Measurements from ENCODE around the gene NOL6. TPM values are rescaled to one million over a fixed set of nuclear protein-coding genes. Genes with fewer than 3 reads are reported as not detected.

The NOL6 gene
- total RNA-seq, 4 donors from 2014 or later = 13.0 to 32.3 (median 27.0) TPM

GRCh38 chr9:33464045-33464636 lies 9.6 kb downstream of the NOL6 start:
- H3K4me1 ChIP-seq = no peaks in the 10 kb centered on the region
- intact Hi-C loops (cut with DNase I) = loop anchor here (10.0 kb wide), 1 partner anchor 179 kb away; no protein-coding TSS in a partner anchor
- peaks cover 70 to 74% of the 10 kb centered on the region in 2 donors for H3K36me3 ChIP-seq

GRCh38 chr9:33463151-33463550 lies 10.6 kb downstream of the NOL6 start:
- no peak overlapping the region for H3K27ac ChIP-seq
- TF ChIP-seq CTCF (IDR thresholded peaks at IDR 0.05) (no peak), POLR2A (IDR thresholded peaks at IDR 0.05) (no peak)
- no peak for DNase-seq
- 93 to 95% methylated on average over 15 of the region's 15 CpGs for WGBS, 2 donors
- H3K4me1 ChIP-seq = no peaks in the 10 kb centered on the region
- H3K4me3 ChIP-seq (replicated peaks in 1 of 3) = no peak overlapping the region
- intact Hi-C loops (cut with DNase I) = loop anchor here (10.0 kb wide), 1 partner anchor 178 kb away; no protein-coding TSS in a partner anchor
- no peaks in the 10 kb centered on the region for H3K9me3 ChIP-seq
- H3K36me3 ChIP-seq = peaks cover 60 to 64% of the 10 kb centered on the region in 2 donors
- H3K27me3 ChIP-seq = no peaks in the 10 kb centered on the region

More at GRCh38 chr9:33464045-33464636, 9.6 kb downstream of the NOL6 start:
- Histone ChIP-seq H3K27ac (no peak overlapping the region), H3K4me3 (replicated peaks in 1 of 3) (no peak overlapping the region), H3K27me3 (no peaks in the 10 kb centered on the region), H3K9me3 (no peaks in the 10 kb centered on the region)
- TF ChIP-seq POLR2A (IDR thresholded peaks at IDR 0.05) (no peak), CTCF (IDR thresholded peaks at IDR 0.05) (no peak)
- WGBS, 2 donors = 90 to 93% methylated on average over 11 to 14 of the region's 14 CpGs
- no peak for DNase-seq

- Histone ChIP-seq H3K4me3 (replicated peaks in 1 of 3) (no peak overlapping the region), H3K27me3 (no peaks in the 10 kb centered on the region), H3K27ac (no peak overlapping the region), H3K36me3 (peaks cover 44 to 47% of the 10 kb centered on the region in 2 donors), H3K9me3 (no peaks in the 10 kb centered on the region), H3K4me1 (no peaks in the 10 kb centered on the region)
- WGBS, 2 donors = 81 to 87% methylated on average over 3 of the region's 3 CpGs
- DNase-seq = no peak
- TF ChIP-seq POLR2A (IDR thresholded peaks at IDR 0.05) (no peak), CTCF (IDR thresholded peaks at IDR 0.05) (no peak)
- intact Hi-C loops (cut with DNase I) = loop anchor here (10.0 kb wide), 1 partner anchor 177 kb away; no protein-coding TSS in a partner anchor
These were observed 12.2 kb downstream of the NOL6 start for GRCh38 chr9:33461492-33461891.

- TF ChIP-seq CTCF (IDR thresholded peaks at IDR 0.05) = no peak
- TF ChIP-seq POLR2A (IDR thresholded peaks at IDR 0.05) = no peak
- Histone ChIP-seq H3K36me3 (peaks cover 37 to 41% of the 10 kb centered on the region in 2 donors), H3K4me3 (replicated peaks in 1 of 3) (no peak overlapping the region), H3K27ac (no peak overlapping the region), H3K27me3 (no peaks in the 10 kb centered on the region), H3K9me3 (no peaks in the 10 kb centered on the region), H3K4me1 (no peaks in the 10 kb centered on the region)
- intact Hi-C loops (cut with DNase I) = loop anchor here (10.0 kb wide), 1 partner anchor 176 kb away; no protein-coding TSS in a partner anchor
- no peak for DNase-seq
- 94 to 95% methylated on average over 10 of the region's 10 CpGs for WGBS, 2 donors
These were observed 12.9 kb downstream of the NOL6 start for GRCh38 chr9:33460854-33461253.

- intact Hi-C loops (cut with DNase I) = no loop called here
- H3K27me3 ChIP-seq = no peaks in the 10 kb centered on the region
- H3K9me3 ChIP-seq = no peaks in the 10 kb centered on the region
- no peak for TF ChIP-seq POLR2A (IDR thresholded peaks at IDR 0.05)
- no peak for TF ChIP-seq CTCF (IDR thresholded peaks at IDR 0.05)
- no peak for DNase-seq
- no peak overlapping the region for H3K27ac ChIP-seq
- 74 to 90% methylated on average over 3 of the region's 3 CpGs for WGBS, 2 donors
- H3K36me3 ChIP-seq = peaks cover 20 to 23% of the 10 kb centered on the region in 2 donors
- no peak overlapping the region for H3K4me3 ChIP-seq (replicated peaks in 1 of 3)
- no peaks in the 10 kb centered on the region for H3K4me1 ChIP-seq
These were observed 14.6 kb downstream of the NOL6 start for GRCh38 chr9:33459115-33459514.

Measured in thyroid gland (tissue), 4 donors.